ENCODE results near the gene USP15. TPM values are rescaled to one million over a fixed set of nuclear protein-coding genes. Genes with fewer than 3 reads are reported as not detected.

Gene USP15
- total RNA-seq, 1 experiment from 2014 or later, result 35.3 TPM

DNA sequence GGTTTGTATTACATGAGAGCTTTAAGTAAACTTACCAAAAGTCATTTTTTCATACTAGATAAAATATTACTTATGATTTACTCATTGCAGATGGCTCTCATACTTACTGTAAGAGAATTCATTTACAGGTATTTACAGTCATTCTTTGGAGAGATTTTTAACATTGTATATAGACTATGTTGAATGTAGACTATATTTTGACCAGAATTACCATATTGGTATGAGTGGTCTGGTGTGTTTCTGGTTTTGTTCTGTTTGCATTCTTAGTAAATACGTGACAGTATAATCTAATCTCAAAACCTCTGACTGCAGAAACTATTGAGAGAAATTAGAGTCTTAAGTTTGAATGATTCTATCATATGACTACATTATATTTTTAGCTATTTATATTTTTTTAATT is 91.1 kb downstream of the USP15 start:
- no peak overlapping the region for H2BK12ac ChIP-seq (ENCODE audit: insufficient read length, low read depth, low read length)
- WGBS (ENCODE audit: extremely low coverage, insufficient read length, low lambda C conversion rate), result no CpG with 5 or more reads among the region's 1 CpG

More for the DNA sequence above, 91.1 kb downstream of the USP15 start:
- Histone ChIP-seq H4K5ac (ENCODE audit: insufficient read length, low read depth, low read length) (no peak overlapping the region), H3K79me1 (ENCODE audit: insufficient read depth, low read depth, low read length, poor library complexity, severe bottlenecking) (no peaks in the 10 kb centered on the region), H3K18ac (ENCODE audit: insufficient read length, low read depth, low read length) (no peak overlapping the region), H3K9ac (ENCODE audit: extremely low read depth, insufficient read length, low read length) (no peak overlapping the region), H2AK5ac (ENCODE audit: insufficient read length, low read length) (no peak overlapping the region), H2BK120ac (ENCODE audit: low read depth, low read length, poor library complexity, severe bottlenecking) (no peak overlapping the region), H3K4me2 (ENCODE audit: insufficient read depth, insufficient read length, low read length) (no peak overlapping the region), H3K4me1 (ENCODE audit: insufficient read depth, low read length) (no peaks in the 10 kb centered on the region), H3K4ac (ENCODE audit: low read depth, low read length) (no peak overlapping the region), H2BK15ac (ENCODE audit: low read depth, low read length) (no peak overlapping the region), H2BK5ac (ENCODE audit: insufficient read length, low read length) (no peak overlapping the region), H3K9me3 (ENCODE audit: control insufficient read depth, low read depth, low read length) (no peaks in the 10 kb centered on the region), H3K14ac (ENCODE audit: insufficient read depth, low read length) (no peak overlapping the region), H2BK20ac (ENCODE audit: low read depth, low read length, poor library complexity, severe bottlenecking) (no peak overlapping the region), H3K27ac (ENCODE audit: insufficient read length, low read depth, low read length) (no peak overlapping the region), H3K23ac (ENCODE audit: insufficient read length, low read depth, low read length) (no peak overlapping the region), H3T11ph (ENCODE audit: low read length) (no peak overlapping the region), H3K56ac (ENCODE audit: insufficient read length, low read depth, low read length) (no peak overlapping the region), H4K20me1 (ENCODE audit: control insufficient read depth, insufficient read depth, insufficient read length) (no peaks in the 10 kb centered on the region), H3K23me2 (ENCODE audit: insufficient read length, low read depth, low read length, poor library complexity, severe bottlenecking) (no peaks in the 10 kb centered on the region), H2AFZ (ENCODE audit: low read length) (no peak overlapping the region), H3K79me2 (ENCODE audit: insufficient read depth, low read length) (no peaks in the 10 kb centered on the region), H4K8ac (replicated peaks; ENCODE audit: insufficient read length, low read depth, low read length) (no peak overlapping the region), H3K27me3 (ENCODE audit: insufficient read depth, low read length) (no peaks in the 10 kb centered on the region), H4K91ac (ENCODE audit: insufficient read length, low read depth, low read length) (no peak overlapping the region)
- H3K27ac Mint-ChIP-seq, result no peak overlapping the region
- no peak for DNase-seq
- peaks cover 0 to 4% of the 10 kb centered on the region in 2 experiments; a peak in 1 of 4 replicates for H3K4me1 Mint-ChIP-seq
- H3K4me3 Mint-ChIP-seq, result no peak overlapping the region
- H3K9me3 Mint-ChIP-seq, result no peaks in the 10 kb centered on the region
- H3K36me3 Mint-ChIP-seq (ENCODE audit: insufficient read depth in 1 of 3, low read depth in 3 of 3), result no peaks in the 10 kb centered on the region; a peak in 1 of 7 replicates
- TF ChIP-seq, protein P1, sequence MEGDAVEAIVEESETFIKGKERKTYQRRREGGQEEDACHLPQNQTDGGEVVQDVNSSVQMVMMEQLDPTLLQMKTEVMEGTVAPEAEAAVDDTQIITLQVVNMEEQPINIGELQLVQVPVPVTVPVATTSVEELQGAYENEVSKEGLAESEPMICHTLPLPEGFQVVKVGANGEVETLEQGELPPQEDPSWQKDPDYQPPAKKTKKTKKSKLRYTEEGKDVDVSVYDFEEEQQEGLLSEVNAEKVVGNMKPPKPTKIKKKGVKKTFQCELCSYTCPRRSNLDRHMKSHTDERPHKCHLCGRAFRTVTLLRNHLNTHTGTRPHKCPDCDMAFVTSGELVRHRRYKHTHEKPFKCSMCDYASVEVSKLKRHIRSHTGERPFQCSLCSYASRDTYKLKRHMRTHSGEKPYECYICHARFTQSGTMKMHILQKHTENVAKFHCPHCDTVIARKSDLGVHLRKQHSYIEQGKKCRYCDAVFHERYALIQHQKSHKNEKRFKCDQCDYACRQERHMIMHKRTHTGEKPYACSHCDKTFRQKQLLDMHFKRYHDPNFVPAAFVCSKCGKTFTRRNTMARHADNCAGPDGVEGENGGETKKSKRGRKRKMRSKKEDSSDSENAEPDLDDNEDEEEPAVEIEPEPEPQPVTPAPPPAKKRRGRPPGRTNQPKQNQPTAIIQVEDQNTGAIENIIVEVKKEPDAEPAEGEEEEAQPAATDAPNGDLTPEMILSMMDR (conservative IDR thresholded peaks at IDR 0.05), result no peak
- no peaks in the 10 kb centered on the region for H3K27me3 Mint-ChIP-seq (ENCODE audit: low read depth)
